Osteocyte (in vitro differentiated cells): Measurements from ENCODE around the gene TNFRSF21. TPM values are rescaled to one million over a fixed set of nuclear protein-coding genes. Genes with fewer than 3 reads are reported as not detected.

Experiments
- DNase-seq: peaks from one replicate; pipeline ENCODE4 v3.0.0; 2021; ENCODE audit warnings: mixed read lengths; ENCODE audit not compliant: unreplicated experiment; ENCODE audit errors: extremely low spot score
- H3K27ac Mint-ChIP-seq: one replicate; pipeline ENCODE4 v1.8.0; 2021; ENCODE audit warnings: mild to moderate bottlenecking, mixed read lengths; ENCODE audit not compliant: unreplicated experiment
- H3K27me3 Mint-ChIP-seq: one replicate; pipeline ENCODE4 v1.8.0; 2021; ENCODE audit warnings: mixed read lengths; ENCODE audit not compliant: unreplicated experiment
- H3K36me3 Mint-ChIP-seq: one replicate; pipeline ENCODE4 v1.8.0; 2021; ENCODE audit warnings: mixed read lengths; ENCODE audit not compliant: unreplicated experiment
- H3K4me1 Mint-ChIP-seq: one replicate; pipeline ENCODE4 v1.8.0; 2021; ENCODE audit warnings: mixed read lengths; ENCODE audit not compliant: unreplicated experiment
- H3K4me3 Mint-ChIP-seq: one replicate; pipeline ENCODE4 v1.8.0; 2021; ENCODE audit warnings: mild to moderate bottlenecking, moderate library complexity, mixed read lengths; ENCODE audit not compliant: unreplicated experiment
- H3K9me3 Mint-ChIP-seq: one replicate; pipeline ENCODE4 v1.8.0; 2021; ENCODE audit warnings: mixed read lengths; ENCODE audit not compliant: unreplicated experiment
- total RNA-seq: library from RNA; stranded (reverse); gene quantifications from 2 replicates; pipeline ENCODE4 v1.2.1, GENCODE V29; 2021
- TF ChIP-seq, protein P1 (sequence below): fragments of 200-600 bp; sonication (generic); IDR thresholded peaks from 2 replicates; pipeline ENCODE4 v1.5.0; 2021; ENCODE audit warnings: antibody characterized with exemption, mild to moderate bottlenecking, moderate library complexity

Gene TNFRSF21
- total RNA-seq, 1 donor from 2014 or later: 2.5 TPM

GRCh38 chr6:47209632-47210031 lies 100.1 kb downstream of the TNFRSF21 start:
- no peak for DNase-seq
- H3K9me3 Mint-ChIP-seq: peaks cover 10% of the 10 kb centered on the region
- peaks cover 2% of the 10 kb centered on the region for H3K36me3 Mint-ChIP-seq
- no peak overlapping the region for H3K4me3 Mint-ChIP-seq
- H3K27me3 Mint-ChIP-seq: peaks cover 20% of the 10 kb centered on the region
- H3K27ac Mint-ChIP-seq: no peak overlapping the region
- H3K4me1 Mint-ChIP-seq: no peaks in the 10 kb centered on the region
- TF ChIP-seq, protein P1, sequence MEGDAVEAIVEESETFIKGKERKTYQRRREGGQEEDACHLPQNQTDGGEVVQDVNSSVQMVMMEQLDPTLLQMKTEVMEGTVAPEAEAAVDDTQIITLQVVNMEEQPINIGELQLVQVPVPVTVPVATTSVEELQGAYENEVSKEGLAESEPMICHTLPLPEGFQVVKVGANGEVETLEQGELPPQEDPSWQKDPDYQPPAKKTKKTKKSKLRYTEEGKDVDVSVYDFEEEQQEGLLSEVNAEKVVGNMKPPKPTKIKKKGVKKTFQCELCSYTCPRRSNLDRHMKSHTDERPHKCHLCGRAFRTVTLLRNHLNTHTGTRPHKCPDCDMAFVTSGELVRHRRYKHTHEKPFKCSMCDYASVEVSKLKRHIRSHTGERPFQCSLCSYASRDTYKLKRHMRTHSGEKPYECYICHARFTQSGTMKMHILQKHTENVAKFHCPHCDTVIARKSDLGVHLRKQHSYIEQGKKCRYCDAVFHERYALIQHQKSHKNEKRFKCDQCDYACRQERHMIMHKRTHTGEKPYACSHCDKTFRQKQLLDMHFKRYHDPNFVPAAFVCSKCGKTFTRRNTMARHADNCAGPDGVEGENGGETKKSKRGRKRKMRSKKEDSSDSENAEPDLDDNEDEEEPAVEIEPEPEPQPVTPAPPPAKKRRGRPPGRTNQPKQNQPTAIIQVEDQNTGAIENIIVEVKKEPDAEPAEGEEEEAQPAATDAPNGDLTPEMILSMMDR: no peak

DNA sequence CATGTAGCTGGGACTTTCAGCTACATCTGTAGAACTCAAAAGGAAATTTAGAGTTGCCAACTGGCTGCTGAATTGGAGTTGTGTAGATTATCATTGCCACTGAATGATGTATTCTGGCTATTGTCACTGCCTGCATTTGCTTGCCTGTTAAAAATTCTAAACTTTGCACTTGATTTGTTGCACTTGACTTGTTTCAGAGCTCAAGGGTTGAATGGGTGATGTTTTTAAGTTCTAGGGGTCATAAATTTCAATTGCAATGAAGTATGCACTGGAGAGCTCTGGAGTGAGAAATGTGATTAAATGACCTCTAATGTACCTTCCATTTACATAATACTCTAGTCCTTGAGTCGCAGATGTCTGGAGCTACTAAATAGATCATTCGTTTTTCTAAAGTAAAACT lies 102.4 kb downstream of the TNFRSF21 start:
- TF ChIP-seq, protein P1: no peak
- H3K27me3 Mint-ChIP-seq: peaks cover 9% of the 10 kb centered on the region
- no peak overlapping the region for H3K4me3 Mint-ChIP-seq
- peaks cover 2% of the 10 kb centered on the region for H3K36me3 Mint-ChIP-seq
- no peak overlapping the region for H3K27ac Mint-ChIP-seq
- H3K4me1 Mint-ChIP-seq: no peaks in the 10 kb centered on the region
- DNase-seq: no peak
- H3K9me3 Mint-ChIP-seq: peaks cover 5% of the 10 kb centered on the region

DNA sequence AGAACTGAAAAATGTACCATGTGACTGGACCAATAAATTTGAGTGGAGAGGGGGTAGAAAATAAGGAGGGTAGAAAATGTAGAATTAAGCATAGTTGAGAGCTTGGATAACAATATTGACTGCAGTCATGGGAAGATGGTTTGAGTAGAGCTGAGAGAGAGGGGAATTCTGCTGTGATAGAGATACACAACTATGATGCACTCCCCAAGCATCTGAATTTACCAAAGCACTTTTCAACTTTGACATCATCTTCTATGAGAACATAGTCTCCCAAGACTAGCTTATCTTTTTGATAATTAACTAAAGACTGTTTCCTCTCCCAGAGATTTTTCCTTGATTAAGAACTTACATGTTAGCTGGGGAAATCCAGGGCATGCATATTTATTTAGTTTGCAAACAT lies 103.1 kb downstream of the TNFRSF21 start:
- H3K27me3 Mint-ChIP-seq: peaks cover 9% of the 10 kb centered on the region
- no peak overlapping the region for H3K4me3 Mint-ChIP-seq
- no peak for DNase-seq
- H3K4me1 Mint-ChIP-seq: no peaks in the 10 kb centered on the region
- no peaks in the 10 kb centered on the region for H3K9me3 Mint-ChIP-seq
- no peaks in the 10 kb centered on the region for H3K36me3 Mint-ChIP-seq
- TF ChIP-seq, protein P1: no peak
- H3K27ac Mint-ChIP-seq: no peak overlapping the region

DNA sequence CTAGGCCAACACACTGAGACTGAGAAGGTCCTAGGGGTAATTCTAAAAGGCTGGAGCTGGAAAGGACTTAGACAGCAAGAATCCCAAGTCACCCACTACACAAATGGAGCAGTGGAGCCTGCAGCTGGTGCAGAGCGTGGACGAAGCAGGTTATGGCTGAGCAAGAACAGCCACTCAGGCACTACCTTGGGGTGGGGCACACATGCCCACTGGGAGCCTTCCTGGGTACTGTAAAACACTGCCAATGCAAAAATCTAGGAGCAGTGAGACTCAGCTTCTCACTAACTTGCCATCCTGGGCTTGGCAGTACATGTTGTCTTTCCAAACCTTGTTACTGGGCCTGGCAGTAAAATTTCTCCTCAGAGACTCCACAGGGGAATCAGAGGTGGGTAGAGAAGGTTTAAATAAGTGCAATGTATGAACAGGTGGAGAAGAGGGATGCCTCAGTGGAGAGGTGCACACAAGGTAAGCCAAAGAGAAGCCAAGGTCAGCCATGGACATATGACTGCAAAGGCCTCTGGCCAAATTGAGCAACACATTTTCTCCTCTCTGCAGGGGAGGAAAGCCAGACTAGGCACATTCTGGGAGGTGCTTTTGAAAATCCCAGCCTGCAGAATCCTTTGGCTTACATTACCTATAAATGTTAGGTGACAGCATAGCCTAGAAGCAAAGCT lies 105.6 kb downstream of the TNFRSF21 start:
- Mint-ChIP-seq H3K27ac (no peak overlapping the region), H3K4me3 (no peak overlapping the region), H3K4me1 (no peaks in the 10 kb centered on the region), H3K27me3 (peaks cover 15% of the 10 kb centered on the region), H3K36me3 (peaks cover 2% of the 10 kb centered on the region), H3K9me3 (peaks cover 4% of the 10 kb centered on the region)
- TF ChIP-seq, protein P1: no peak
- no peak for DNase-seq

- peaks cover 18% of the 10 kb centered on the region for H3K27me3 Mint-ChIP-seq
- H3K36me3 Mint-ChIP-seq: peaks cover 2% of the 10 kb centered on the region
- H3K9me3 Mint-ChIP-seq: peaks cover 4% of the 10 kb centered on the region
- TF ChIP-seq, protein P1: no peak
- no peak for DNase-seq
- H3K4me3 Mint-ChIP-seq: no peak overlapping the region
- no peak overlapping the region for H3K27ac Mint-ChIP-seq
- H3K4me1 Mint-ChIP-seq: no peaks in the 10 kb centered on the region
These were observed 106.3 kb downstream of the TNFRSF21 start for GRCh38 chr6:47203266-47203937.
